Loucy (cell line): ENCODE data around the gene PPP1R16B.

Source experiments
- CTCF ChIP-seq: fragments of 200-600 bp; sonication (generic); conservative IDR thresholded peaks from 2 replicates; pipeline ENCODE4 v1.5.1; 2014; ENCODE audit warnings: mild to moderate bottlenecking, antibody characterized with exemption, low read length
- EZH2phosphoT487 ChIP-seq: fragments of 200-600 bp; IDR thresholded peaks from 2 replicates; pipeline ENCODE4 v1.6.1; 2018; ENCODE audit warnings: antibody characterized with exemption, mild to moderate bottlenecking, moderate library complexity, borderline replicate concordance

DNA sequence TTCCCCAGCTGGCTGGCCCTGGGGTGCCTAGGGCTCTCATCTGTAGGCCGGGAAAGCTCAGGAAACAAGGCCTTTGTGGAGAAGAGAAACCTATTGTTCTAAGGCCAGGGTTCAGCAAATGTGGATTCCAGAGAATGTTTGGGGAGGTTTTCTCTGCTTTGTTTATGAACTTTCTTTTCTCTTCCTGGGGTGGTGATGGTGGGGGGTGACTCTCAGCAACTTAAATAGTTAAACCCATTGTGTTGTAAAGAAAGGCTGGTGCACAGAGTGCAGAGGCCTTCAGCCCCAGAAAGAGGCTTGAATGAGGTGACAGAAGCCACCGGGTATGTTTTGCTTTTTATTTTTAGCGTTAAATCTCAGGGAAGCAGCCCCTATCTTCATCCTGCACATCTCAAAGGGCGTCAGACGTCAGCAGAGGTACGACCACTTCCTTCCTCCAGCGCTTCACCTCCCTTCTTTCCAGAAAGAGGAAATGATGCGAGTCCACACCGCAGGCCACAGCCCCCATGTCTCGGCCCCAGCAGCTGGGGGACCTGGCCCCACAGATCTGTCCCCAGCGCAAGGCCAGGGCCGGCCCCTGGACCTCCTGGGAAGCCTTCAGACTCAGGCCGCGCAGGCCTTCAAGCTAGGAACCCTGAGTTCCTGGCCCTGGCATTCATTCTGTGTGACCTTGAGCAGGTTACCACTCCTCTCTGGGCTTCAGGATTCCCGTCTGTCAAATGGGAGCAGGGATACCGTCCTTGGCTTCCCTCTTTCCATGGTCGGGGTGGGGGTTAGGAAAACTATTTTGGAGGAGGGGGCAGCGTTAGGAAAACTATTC lies 605 bp upstream of the PPP1R16B start:
- TF ChIP-seq CTCF (no peak), EZH2phosphoT487 (no peak)
